NB4 (cell line): ENCODE measurements around the gene BACH2.

ENCODE experiments used
- DNase-seq: peaks from one replicate; pipeline ENCODE4 v3.0.0; 2010; ENCODE audit warnings: low read depth
- H3K4me3 ChIP-seq: one replicate; pipeline ENCODE4 v1.5.1; 2011; ENCODE audit warnings: mild to moderate bottlenecking, low read depth, low read length, moderate library complexity
- MYC ChIP-seq: IDR thresholded peaks from 2 replicates; pipeline ENCODE4 v1.6.1; 2011; ENCODE audit warnings: low read depth, low read length
- POLR2A ChIP-seq: IDR thresholded peaks from 2 replicates; pipeline ENCODE4 v1.6.1; 2011; ENCODE audit warnings: mild to moderate bottlenecking; ENCODE audit not compliant: insufficient read length; ENCODE audit errors: extremely low read depth
- TF ChIP-seq, protein P1 (sequence below): IDR thresholded peaks from one replicate; pipeline ENCODE4 v1.5.1; 2012; ENCODE audit warnings: low read depth, low read length
- TF ChIP-seq, protein P2 (sequence below): IDR thresholded peaks from 2 replicates; pipeline ENCODE4 v1.6.1; 2011; ENCODE audit warnings: low read depth, low read length

Gene BACH2

GRCh38 chr6:90241229-90241880 is 55.3 kb downstream of the BACH2 start:
- TF ChIP-seq, protein P1, sequence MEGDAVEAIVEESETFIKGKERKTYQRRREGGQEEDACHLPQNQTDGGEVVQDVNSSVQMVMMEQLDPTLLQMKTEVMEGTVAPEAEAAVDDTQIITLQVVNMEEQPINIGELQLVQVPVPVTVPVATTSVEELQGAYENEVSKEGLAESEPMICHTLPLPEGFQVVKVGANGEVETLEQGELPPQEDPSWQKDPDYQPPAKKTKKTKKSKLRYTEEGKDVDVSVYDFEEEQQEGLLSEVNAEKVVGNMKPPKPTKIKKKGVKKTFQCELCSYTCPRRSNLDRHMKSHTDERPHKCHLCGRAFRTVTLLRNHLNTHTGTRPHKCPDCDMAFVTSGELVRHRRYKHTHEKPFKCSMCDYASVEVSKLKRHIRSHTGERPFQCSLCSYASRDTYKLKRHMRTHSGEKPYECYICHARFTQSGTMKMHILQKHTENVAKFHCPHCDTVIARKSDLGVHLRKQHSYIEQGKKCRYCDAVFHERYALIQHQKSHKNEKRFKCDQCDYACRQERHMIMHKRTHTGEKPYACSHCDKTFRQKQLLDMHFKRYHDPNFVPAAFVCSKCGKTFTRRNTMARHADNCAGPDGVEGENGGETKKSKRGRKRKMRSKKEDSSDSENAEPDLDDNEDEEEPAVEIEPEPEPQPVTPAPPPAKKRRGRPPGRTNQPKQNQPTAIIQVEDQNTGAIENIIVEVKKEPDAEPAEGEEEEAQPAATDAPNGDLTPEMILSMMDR, result no peak
- no peak for TF ChIP-seq POLR2A
- TF ChIP-seq, protein P2, sequence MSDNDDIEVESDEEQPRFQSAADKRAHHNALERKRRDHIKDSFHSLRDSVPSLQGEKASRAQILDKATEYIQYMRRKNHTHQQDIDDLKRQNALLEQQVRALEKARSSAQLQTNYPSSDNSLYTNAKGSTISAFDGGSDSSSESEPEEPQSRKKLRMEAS, result peak; percentile 74
- TF ChIP-seq MYC, result no peak
- DNase-seq, result peak; percentile 6
- no peak overlapping the region for H3K4me3 ChIP-seq

GRCh38 chr6:90238496-90239266 is 58.0 kb downstream of the BACH2 start:
- TF ChIP-seq, protein P2, result no peak
- no peak for DNase-seq
- H3K4me3 ChIP-seq, result no peak overlapping the region

DNA sequence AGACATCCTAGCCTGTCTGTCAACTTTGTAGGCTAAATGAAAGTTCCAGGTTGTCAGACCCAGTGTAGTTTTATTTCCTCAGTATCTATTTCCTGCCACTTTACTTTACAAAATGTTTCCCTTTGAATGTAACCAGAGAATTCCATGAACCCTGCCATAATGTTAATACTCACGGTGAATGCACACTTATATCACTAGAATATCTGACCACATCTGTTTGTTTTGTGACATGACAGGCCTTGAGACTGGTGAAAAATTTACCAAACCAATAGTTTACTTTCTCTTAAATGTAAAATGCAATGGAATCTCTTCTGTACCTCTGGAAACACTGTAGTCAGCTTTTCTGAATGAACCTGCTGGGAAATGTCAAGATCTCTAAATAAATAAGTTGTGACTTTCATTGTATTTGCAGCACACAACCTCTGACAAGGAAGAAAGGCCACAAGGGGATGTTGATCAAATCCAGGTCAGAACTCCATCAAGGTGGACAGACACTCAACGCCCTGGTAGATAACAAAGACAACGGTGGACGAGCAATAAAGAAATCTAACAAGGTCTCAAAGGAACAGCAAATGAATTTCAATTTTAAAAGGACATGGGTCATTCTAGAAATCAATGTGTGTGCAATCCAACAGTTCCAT is 59.2 kb downstream of the BACH2 start:
- no peak for DNase-seq
- TF ChIP-seq, protein P2, result no peak
- TF ChIP-seq POLR2A (no peak), MYC (no peak)
- TF ChIP-seq, protein P1, result no peak
- no peak overlapping the region for H3K4me3 ChIP-seq

DNA sequence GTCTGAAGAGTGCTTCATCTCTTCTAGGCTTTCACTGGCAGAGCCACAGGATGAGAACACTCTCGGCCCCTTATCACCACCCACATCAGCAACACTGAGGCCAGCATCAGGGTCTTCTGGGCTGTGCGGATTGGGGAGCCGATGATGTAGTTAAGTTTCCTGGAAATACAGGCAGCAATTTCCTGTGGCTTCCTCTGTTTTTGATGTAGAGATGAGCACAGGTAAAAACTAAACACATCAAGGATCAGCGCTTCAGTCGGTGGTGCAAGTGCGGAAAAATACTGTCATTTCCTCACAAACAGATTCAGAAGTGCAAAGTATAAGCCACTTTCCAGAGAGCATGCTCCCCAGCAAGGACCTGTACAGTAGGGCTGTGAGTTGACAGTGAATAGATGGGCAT is 62.6 kb downstream of the BACH2 start:
- no peak for DNase-seq
- H3K4me3 ChIP-seq, result no peak overlapping the region
- TF ChIP-seq POLR2A, result no peak
- TF ChIP-seq, protein P1, result no peak
- no peak for TF ChIP-seq MYC
- TF ChIP-seq, protein P2, result no peak

DNA sequence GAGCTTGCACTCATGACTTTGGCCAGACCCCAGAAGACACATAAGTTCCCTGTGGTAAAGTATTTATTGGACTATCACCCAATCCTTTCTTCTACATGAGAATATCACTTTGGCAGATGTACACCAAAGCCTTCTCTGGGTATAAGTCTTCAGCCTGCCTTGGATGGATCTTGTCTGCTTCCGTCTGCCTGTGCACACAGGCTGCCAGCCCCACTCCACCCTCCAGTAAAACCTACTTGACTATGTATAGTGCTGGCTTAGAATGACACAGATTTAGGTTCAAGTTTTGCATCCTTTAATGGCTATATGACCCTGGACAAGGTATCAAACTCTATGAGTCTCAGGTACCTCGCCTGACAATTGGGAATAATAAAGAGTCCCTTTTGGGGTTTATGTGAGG is 63.4 kb downstream of the BACH2 start:
- no peak overlapping the region for H3K4me3 ChIP-seq
- TF ChIP-seq, protein P2, result no peak
- TF ChIP-seq POLR2A (no peak), MYC (no peak)
- TF ChIP-seq, protein P1, result no peak
- no peak for DNase-seq

DNA sequence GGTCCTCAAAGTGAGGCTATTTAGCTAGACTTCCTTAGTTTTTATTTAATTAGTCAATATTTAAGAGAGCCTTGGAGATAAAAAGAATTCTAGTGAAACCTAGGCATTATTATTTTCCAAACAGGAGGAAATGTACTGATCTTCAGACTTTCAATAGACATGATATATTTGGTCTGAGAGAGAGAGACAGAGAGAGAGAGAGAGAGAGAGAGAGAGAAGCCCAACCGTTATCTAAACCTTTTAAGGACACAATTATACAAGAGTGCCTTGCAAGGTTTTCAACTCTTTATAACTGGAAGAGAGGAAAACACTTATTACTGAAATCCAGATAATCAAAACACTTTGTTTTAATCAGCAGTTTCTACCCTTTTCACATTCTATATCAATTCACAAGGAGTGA is 64.8 kb downstream of the BACH2 start:
- no peak overlapping the region for H3K4me3 ChIP-seq
- no peak for DNase-seq
- TF ChIP-seq MYC, result no peak
- no peak for TF ChIP-seq POLR2A
- TF ChIP-seq, protein P2, result no peak
- TF ChIP-seq, protein P1, result no peak
